H9 (cell line): ENCODE results near the gene HS1BP3. TPM values are rescaled to one million over a fixed set of nuclear protein-coding genes. Genes with fewer than 3 reads are reported as not detected.

Experiments used
- DNase-seq: peaks from one replicate; pipeline ENCODE4 v3.0.0-alpha.2; 2017
- H2AFZ ChIP-seq: one replicate; pipeline ENCODE4 v1.6.1; 2013; ENCODE audit warnings: mild to moderate bottlenecking, low read length, control low read depth, moderate library complexity
- H2AK5ac ChIP-seq: 2 replicates; pipeline ENCODE4 v1.6.1; 2013; ENCODE audit warnings: low read length, control low read depth, mixed read lengths; ENCODE audit not compliant: insufficient read length
- H2BK120ac ChIP-seq: one replicate; pipeline ENCODE4 v1.6.1; 2013; ENCODE audit warnings: low read depth, mild to moderate bottlenecking, low read length, control low read depth, inconsistent platforms; ENCODE audit not compliant: poor library complexity, severe bottlenecking
- H2BK12ac ChIP-seq: 2 replicates; pipeline ENCODE4 v1.6.1; 2013; ENCODE audit warnings: low read length, control low read depth, mixed read lengths, low read depth; ENCODE audit not compliant: insufficient read length
- H2BK15ac ChIP-seq: 2 replicates; pipeline ENCODE4 v1.6.1; 2013; ENCODE audit warnings: low read depth, low read length, control low read depth
- H2BK20ac ChIP-seq: one replicate; pipeline ENCODE4 v1.6.1; 2013; ENCODE audit warnings: low read depth, mild to moderate bottlenecking, low read length, control low read depth, inconsistent platforms; ENCODE audit not compliant: poor library complexity, severe bottlenecking
- H2BK5ac ChIP-seq: 2 replicates; pipeline ENCODE4 v1.6.1; 2013; ENCODE audit warnings: low read length, control low read depth, mixed read lengths; ENCODE audit not compliant: insufficient read length
- H3K14ac ChIP-seq: 2 replicates; pipeline ENCODE4 v1.6.1; 2013; ENCODE audit warnings: low read length, control low read depth; ENCODE audit not compliant: insufficient read depth
- H3K18ac ChIP-seq: 2 replicates; pipeline ENCODE4 v1.6.1; 2013; ENCODE audit warnings: low read depth, mild to moderate bottlenecking, mixed read lengths, low read length, control low read depth; ENCODE audit not compliant: insufficient read length
- H3K23ac ChIP-seq: 2 replicates; pipeline ENCODE4 v1.6.1; 2013; ENCODE audit warnings: low read length, control low read depth, mixed read lengths, low read depth; ENCODE audit not compliant: insufficient read length
- H3K23me2 ChIP-seq: 2 replicates; pipeline ENCODE4 v1.6.1; 2013; ENCODE audit warnings: low read depth, mild to moderate bottlenecking, mixed read lengths, low read length, control low read depth; ENCODE audit not compliant: insufficient read length, poor library complexity, severe bottlenecking
- H3K27ac ChIP-seq: 2 replicates; pipeline ENCODE4 v1.5.1; 2013; ENCODE audit warnings: low read length, control low read depth, mixed read lengths, low read depth; ENCODE audit not compliant: insufficient read length
- H3K27me3 ChIP-seq: 2 replicates; pipeline ENCODE4 v1.6.1; 2013; ENCODE audit warnings: low read length, control low read depth, inconsistent platforms; ENCODE audit not compliant: insufficient read depth
- H3K4ac ChIP-seq: 2 replicates; pipeline ENCODE4 v1.6.1; 2013; ENCODE audit warnings: low read depth, mild to moderate bottlenecking, control low read depth, inconsistent platforms, low read length, moderate library complexity
- H3K4me1 ChIP-seq: 2 replicates; pipeline ENCODE4 v1.6.1; 2013; ENCODE audit warnings: low read length, control low read depth, inconsistent platforms; ENCODE audit not compliant: insufficient read depth
- H3K4me2 ChIP-seq: 2 replicates; pipeline ENCODE4 v1.6.1; 2013; ENCODE audit warnings: low read length, control low read depth, mixed read lengths; ENCODE audit not compliant: insufficient read length, insufficient read depth
- H3K56ac ChIP-seq: 2 replicates; pipeline ENCODE4 v1.6.1; 2013; ENCODE audit warnings: low read depth, mild to moderate bottlenecking, mixed read lengths, low read length, control low read depth; ENCODE audit not compliant: insufficient read length
- H3K79me1 ChIP-seq: 2 replicates; pipeline ENCODE4 v1.6.1; 2013; ENCODE audit warnings: low read depth, mild to moderate bottlenecking, moderate library complexity, low read length, control low read depth, inconsistent platforms; ENCODE audit not compliant: insufficient read depth, poor library complexity, severe bottlenecking
- H3K79me2 ChIP-seq: 2 replicates; pipeline ENCODE4 v1.6.1; 2013; ENCODE audit warnings: low read length, control low read depth, inconsistent platforms; ENCODE audit not compliant: insufficient read depth
- H3K9ac ChIP-seq: 2 replicates; pipeline ENCODE4 v1.6.1; 2013; ENCODE audit warnings: low read length, control low read depth, mixed read lengths; ENCODE audit not compliant: insufficient read length; ENCODE audit errors: extremely low read depth
- H3K9me3 ChIP-seq: one replicate; pipeline ENCODE4 v1.6.1; 2013; ENCODE audit warnings: low read depth, low read length, inconsistent platforms; ENCODE audit not compliant: control insufficient read depth
- H3T11ph ChIP-seq: one replicate; pipeline ENCODE4 v1.6.1; 2013; ENCODE audit warnings: mild to moderate bottlenecking, low read length, control low read depth, inconsistent platforms
- H4K20me1 ChIP-seq: one replicate; pipeline ENCODE4 v1.6.1; 2013; ENCODE audit not compliant: control insufficient read depth, insufficient read length, insufficient read depth
- H4K5ac ChIP-seq: 2 replicates; pipeline ENCODE4 v1.6.1; 2013; ENCODE audit warnings: low read depth, mild to moderate bottlenecking, mixed read lengths, low read length, control low read depth; ENCODE audit not compliant: insufficient read length
- H4K8ac ChIP-seq: replicated peaks from 2 replicates; pipeline ENCODE4 v1.6.1; 2013; ENCODE audit warnings: low read length, control low read depth, mixed read lengths, low read depth; ENCODE audit not compliant: insufficient read length
- H4K91ac ChIP-seq: 2 replicates; pipeline ENCODE4 v1.6.1; 2013; ENCODE audit warnings: low read depth, mild to moderate bottlenecking, moderate library complexity, mixed read lengths, low read length, control low read depth; ENCODE audit not compliant: insufficient read length
- H3K27ac Mint-ChIP-seq, 3 experiments: 2 replicates in 2 of 3; 3 replicates in 1 of 3; pipeline ENCODE4 v1.8.0; 2020 to 2021; ENCODE audit warnings: mixed read lengths in 3 of 3, mild to moderate bottlenecking in 1 of 3, moderate library complexity in 1 of 3
- H3K27me3 Mint-ChIP-seq: 2 replicates; pipeline ENCODE4 v1.8.0; 2021; ENCODE audit warnings: low read depth, mild to moderate bottlenecking, moderate library complexity, mixed read lengths
- H3K36me3 Mint-ChIP-seq, 3 experiments: 2 replicates in 2 of 3; 3 replicates in 1 of 3; pipeline ENCODE4 v1.8.0; 2020 to 2021; ENCODE audit warnings: low read depth in 3 of 3, mixed read lengths in 3 of 3; ENCODE audit not compliant: insufficient read depth in 1 of 3
- H3K4me1 Mint-ChIP-seq, 2 experiments: 2 replicates each; pipeline ENCODE4 v1.8.0; 2020; ENCODE audit warnings: mixed read lengths in 2 of 2
- H3K4me3 Mint-ChIP-seq, 2 experiments: 2 replicates in 1 of 2; 3 replicates in 1 of 2; pipeline ENCODE4 v1.8.0; 2020 to 2021; ENCODE audit warnings: mild to moderate bottlenecking in 2 of 2, mixed read lengths in 2 of 2, moderate library complexity in 1 of 2
- H3K9me3 Mint-ChIP-seq, 2 experiments: 2 replicates in 1 of 2; 3 replicates in 1 of 2; pipeline ENCODE4 v1.8.0; 2020; ENCODE audit warnings: mild to moderate bottlenecking in 2 of 2, mixed read lengths in 2 of 2, moderate library complexity in 1 of 2
- CTCF ChIP-seq: fragments of 200-600 bp; sonication (generic); conservative IDR thresholded peaks from 3 replicates; pipeline ENCODE4 v1.8.0; 2021; ENCODE audit warnings: antibody characterized with exemption, mild to moderate bottlenecking
- WGBS: extraction: QIAGEN DNeasy Blood & Tissue Kit; methylation state at CpG from one replicate; pipeline ENCODE4 v1.1.7; 2013; ENCODE audit warnings: missing lambda C conversion rate, low lambda C conversion rate, mixed read lengths; ENCODE audit not compliant: insufficient read length; ENCODE audit errors: extremely low coverage; 5-methylcytosine and 5-hydroxymethylcytosine counted together
- total RNA-seq: library from RNA; stranded (reverse); gene quantifications from 2 replicates; pipeline ENCODE4 v1.2.1, GENCODE V29; 2021

Gene HS1BP3
- total RNA-seq, 1 experiment from 2014 or later, result 11.1 TPM

- Histone ChIP-seq H4K8ac (no peak overlapping the region), H4K5ac (no peak overlapping the region), H3K4me1 (peaks cover 4% of the 10 kb centered on the region; the same call in 1 of the 2 replicates), H2BK5ac (no peak overlapping the region), H3K56ac (no peak overlapping the region), H2BK15ac (no peak overlapping the region), H3K9me3 (no peaks in the 10 kb centered on the region), H3K27ac (no peak overlapping the region), H3K23me2 (no peaks in the 10 kb centered on the region), H2BK12ac (no peak overlapping the region), H3T11ph (no peak overlapping the region), H3K18ac (no peak overlapping the region), H2AFZ (no peak overlapping the region), H3K4me2 (no peak overlapping the region), H3K9ac (no peak overlapping the region), H2AK5ac (no peak overlapping the region), H3K4ac (no peak overlapping the region), H4K91ac (no peak overlapping the region), H3K23ac (no peak overlapping the region), H3K79me2 (no peaks in the 10 kb centered on the region), H3K14ac (no peak overlapping the region), H4K20me1 (no peaks in the 10 kb centered on the region), H3K27me3 (peaks cover 49% of the 10 kb centered on the region), H2BK20ac (no peak overlapping the region), H2BK120ac (no peak overlapping the region), H3K79me1 (no peaks in the 10 kb centered on the region)
- no peak overlapping the region for H3K27ac Mint-ChIP-seq
- TF ChIP-seq CTCF, result no peak
- no CpG with 5 or more reads among the region's 5 CpGs for WGBS
- peaks cover 0 to 2% (median 0%) of the 10 kb centered on the region in 3 experiments; a peak in 1 of 7 replicates for H3K36me3 Mint-ChIP-seq
- no peak for DNase-seq
- H3K4me3 Mint-ChIP-seq, result peak overlapping the region in 1 of 2 experiments; percentile 21; a peak in 1 of 5 replicates
- H3K9me3 Mint-ChIP-seq, result peaks cover 0 to 3% of the 10 kb centered on the region in 2 experiments; a peak in 1 of 5 replicates
- H3K27me3 Mint-ChIP-seq, result peaks cover 73% of the 10 kb centered on the region
- H3K4me1 Mint-ChIP-seq, result peaks cover 40 to 67% of the 10 kb centered on the region in 2 experiments
These were observed 22.9 kb upstream of the HS1BP3 start for GRCh38 chr2:20673686-20674308.
